ENCODE data around the gene PEDS1. TPM values are rescaled to one million over a fixed set of nuclear protein-coding genes. Genes with fewer than 3 reads are reported as not detected.

The PEDS1 gene
- polyA plus RNA-seq, 1 donor: 26.5 TPM

- DNase-seq: no peak
These were observed 19.9 kb downstream of the PEDS1 start for GRCh38 chr20:50133474-50134217.

DNA sequence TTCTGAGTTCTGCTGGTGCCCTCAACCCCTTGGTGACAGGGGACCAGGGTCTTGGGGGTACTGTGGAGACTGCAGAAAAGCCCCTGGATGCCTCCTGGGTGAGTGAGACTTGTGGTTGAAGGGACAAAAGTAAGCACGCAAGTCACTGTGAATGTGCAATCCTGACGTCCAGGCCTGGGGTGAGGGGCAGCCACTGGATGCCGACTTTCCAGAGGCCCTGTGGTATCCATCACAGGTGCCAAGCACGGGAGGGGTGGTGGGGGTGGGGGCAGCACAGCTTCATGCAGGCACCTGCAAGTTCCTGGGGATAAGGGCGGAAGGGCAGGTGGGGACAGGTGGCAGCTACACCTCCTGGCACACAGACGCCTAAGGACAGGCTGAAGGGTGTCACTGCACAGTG lies 20.5 kb downstream of the PEDS1 start:
- no peak for DNase-seq

DNA sequence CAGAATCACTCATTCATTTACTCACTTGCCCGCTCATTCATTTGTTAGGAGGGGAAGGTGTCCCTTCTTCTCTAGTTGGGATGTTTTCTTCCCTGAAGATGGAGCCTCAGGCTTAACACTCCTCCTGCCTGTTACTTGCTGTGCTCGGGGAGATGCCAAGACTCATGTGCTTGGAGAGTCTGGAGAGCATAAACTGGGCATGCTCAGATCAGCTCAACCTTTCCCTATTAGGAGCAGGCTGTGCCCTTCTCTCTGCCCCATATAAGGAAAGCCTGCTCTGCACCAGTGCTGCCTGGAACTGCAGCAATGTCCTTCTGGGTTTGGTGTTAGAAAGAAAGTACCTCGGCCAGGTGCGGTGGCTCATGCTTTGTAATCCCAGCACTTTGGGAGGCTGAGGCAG lies 22.5 kb downstream of the PEDS1 start:
- no peak for DNase-seq

GRCh38 chr20:50130356-50130723 lies 23.2 kb downstream of the PEDS1 start:
- no peak for DNase-seq

- DNase-seq: no peak
These were observed 23.7 kb downstream of the PEDS1 start for GRCh38 chr20:50129662-50130355.

DNA sequence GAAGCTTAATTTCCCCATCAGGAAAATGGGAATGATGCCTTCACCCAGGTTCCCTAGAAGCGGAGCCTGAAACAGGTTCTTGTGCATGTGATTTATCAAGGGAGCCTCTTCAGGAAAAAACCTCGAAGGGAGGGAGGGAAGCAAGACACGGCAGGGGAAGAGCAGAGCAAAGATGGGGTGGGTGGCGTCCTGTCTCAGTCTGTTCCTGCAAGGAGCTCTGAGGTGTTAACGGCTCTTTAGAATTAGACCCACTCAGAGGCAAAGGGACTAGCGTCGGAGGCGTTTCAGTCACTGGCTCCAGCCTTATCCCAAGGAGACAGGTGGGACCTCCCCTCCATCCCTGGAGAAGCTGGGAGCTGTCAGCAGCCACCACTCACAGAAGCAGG lies 25.0 kb downstream of the PEDS1 start:
- DNase-seq: no peak

DNA sequence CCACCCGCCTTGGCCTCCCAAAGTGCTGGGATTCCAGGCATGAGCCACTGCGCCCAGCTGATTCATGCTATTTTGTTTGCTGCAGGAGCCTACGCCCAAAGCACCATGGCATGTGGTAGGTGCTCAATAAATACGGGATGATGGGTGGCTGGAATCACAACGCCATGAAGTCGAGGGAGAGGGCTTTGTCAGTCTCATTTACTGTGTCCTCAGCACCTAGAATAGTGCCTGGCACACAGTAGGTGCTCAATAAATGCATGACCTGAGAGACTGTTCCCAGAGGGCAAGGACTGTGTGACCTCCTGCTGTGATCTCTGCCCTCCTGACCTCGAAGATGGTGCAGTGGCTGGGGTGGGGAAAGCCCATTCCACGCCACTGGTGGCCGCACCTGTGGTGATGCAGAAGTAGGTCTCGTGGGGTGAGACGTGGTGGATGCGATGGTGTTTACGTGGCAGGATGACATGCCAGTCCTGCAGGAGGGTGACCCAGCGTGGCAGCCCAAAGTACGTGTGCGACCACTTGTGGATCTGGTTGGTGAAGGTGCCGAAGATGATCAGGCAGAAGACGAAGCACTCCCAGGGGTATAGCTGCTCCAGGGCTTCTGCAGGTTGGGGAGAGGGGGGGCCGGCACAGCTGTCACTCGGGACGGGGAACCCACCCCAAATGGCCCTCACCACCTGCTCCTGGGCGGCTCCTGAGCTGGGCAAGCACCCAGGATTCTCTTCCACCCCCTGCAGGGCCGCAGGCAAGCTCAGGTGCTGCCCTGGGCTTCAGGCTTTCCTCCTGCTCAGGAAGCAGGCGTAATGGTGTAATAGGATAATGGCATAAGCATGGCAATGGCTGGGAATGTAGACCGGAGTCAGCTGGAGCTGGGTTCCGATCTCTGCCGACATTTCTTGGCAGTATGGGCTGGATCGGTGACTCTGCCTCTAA lies 25.7 kb downstream of the PEDS1 start:
- no peak for DNase-seq

- no peak for DNase-seq
These were observed 26.9 kb downstream of the PEDS1 start for GRCh38 chr20:50126662-50127061.

GRCh38 chr20:50125279-50125678 lies 28.2 kb downstream of the PEDS1 start:
- DNase-seq: no peak

GRCh38 chr20:50124496-50124895 lies 29.0 kb downstream of the PEDS1 start:
- no peak for DNase-seq

- DNase-seq: no peak
These were observed 30.1 kb downstream of the PEDS1 start for GRCh38 chr20:50123418-50123817.

DNA sequence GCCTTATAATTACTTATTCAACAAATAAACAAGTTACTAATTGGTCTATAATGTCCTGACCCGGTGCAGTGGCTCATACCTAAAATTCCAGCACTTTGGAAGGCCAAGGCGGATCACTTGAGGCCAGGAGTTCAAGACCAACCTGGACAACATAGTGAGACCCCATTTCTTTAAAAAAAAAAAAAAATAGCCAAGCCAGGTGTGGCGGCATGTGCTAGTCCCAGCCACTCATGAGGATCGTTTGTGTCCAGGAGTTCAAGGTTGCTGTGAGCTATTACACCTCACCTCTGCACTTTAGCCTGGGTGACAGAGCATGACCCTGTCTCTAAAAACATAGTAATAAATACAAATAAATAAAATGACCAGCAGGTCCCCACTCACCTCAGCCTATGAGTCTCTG lies 30.8 kb downstream of the PEDS1 start:
- DNase-seq: no peak

DNA sequence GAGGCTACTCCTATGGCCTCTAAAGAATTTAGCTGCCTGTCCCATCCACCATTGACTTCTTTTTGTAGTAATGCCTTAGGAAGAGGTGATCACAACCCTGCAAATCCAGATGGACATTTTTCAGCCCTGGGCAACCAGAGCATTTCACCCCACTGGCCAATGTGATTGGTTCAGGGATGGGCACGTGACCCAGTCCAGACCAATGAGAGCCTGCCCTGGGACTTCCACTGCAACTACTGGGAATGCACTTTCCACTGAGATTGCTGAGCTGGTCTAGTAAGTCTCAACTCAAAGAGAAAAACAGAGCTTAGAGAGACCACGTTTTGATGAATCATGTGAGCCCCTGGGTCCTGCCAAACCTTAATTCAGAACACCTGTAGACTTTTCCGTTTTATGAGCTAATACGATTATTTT lies 31.7 kb downstream of the PEDS1 start:
- DNase-seq: no peak

- peak; percentile 37 for DNase-seq
These were observed 32.4 kb downstream of the PEDS1 start for GRCh38 chr20:50120935-50121693.

DNA sequence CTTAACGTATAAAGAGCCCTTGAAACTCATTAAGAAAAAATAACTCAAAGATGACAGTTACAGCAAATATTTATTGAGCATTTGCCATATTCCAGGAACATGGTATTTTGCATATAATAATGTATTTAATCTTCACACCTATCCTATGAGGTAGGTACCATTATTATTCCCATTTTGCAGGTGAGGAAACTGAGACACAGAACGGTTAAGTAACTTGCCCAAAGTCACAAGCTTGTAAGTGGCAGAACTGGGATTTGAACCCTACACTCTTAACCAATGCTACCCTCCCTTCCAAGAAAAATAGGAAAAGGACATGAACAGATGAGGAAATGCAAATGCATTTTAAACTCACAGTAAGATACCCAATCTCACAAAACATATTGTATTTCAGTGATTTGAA lies 35.3 kb downstream of the PEDS1 start:
- no peak for DNase-seq

DNA sequence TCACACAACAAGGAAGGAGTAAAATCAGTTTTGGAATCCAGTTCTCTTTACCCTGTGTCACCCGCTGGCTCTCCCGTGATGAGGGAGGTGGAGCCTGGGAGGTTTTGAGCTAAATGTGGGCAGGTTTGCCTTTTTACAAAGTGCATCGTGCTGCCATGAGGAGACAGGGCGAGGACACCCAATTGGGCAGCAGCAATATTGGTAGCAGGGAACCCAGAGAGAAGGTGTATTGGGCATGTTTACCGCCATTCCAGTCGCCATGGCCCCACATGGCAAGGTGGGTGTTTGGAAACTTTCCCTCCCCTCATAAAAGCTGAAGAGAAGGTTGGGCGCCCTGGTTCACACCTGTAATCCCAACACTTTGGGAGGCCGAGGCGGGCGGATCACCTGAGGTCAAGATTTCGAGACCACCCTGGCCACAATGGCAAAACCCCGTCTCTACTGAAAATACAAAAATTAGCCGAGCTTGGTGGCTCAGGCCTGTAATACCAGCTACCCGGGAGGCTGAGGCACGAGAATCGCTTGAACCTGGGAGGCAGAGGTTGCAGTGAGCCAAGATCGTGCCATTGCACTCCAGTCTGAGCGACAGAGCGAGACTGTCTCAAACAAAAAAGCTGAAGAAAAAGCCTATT lies 37.0 kb downstream of the PEDS1 start:
- DNase-seq: no peak

DNA sequence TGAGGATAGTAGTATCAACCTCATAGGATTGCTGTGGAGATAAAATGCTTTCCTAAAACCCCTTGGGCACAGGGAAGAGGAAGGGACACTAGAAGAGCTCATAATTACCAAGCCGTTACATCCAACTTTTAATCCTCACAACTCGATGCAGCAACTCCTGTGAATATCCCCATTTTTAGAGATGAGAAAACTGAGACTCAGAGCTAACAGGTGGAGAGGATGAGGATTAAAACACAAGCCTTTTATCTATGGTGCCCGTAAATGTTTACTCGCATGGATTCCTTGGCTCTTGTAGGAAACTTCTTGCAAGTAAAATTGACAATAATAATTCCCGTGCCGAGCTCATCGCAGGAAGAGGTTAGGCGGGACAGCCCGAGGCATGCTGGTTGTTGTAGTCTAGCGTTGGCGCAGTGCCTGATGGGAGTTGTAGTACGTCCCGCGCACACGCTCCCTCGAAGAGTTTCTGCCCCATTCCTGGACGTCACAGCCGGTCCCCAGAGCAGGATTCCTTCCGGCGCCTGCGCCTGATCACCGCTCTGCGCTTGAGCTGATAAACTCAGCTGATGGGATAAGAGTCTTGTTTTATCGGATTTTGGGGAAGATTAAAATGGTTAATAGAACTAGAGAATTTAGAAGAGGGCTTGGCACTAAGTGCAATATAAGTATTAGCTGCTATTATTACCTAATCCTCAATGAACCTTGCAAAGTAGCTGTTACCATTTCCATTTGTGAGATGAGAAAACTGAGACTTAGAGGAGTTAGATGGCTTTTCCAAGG lies 37.7 kb downstream of the PEDS1 start:
- DNase-seq: peak; percentile 98

- no peak for DNase-seq
These were observed 38.4 kb downstream of the PEDS1 start for GRCh38 chr20:50115041-50115512.

GRCh38 chr20:50113420-50114224 lies 39.9 kb downstream of the PEDS1 start:
- DNase-seq: no peak

All from hindlimb muscle (tissue), 1 donor.